ENCODE measurements around the gene PDZD8.
"Not testable (repeated sequence)": the region's sequence is repeated elsewhere in the genome, so short reads cannot be mapped to it uniquely, and the experiment has no call there.

The PDZD8 gene

GRCh38 chr10:117348236-117348635 lies 27.0 kb downstream of the PDZD8 start:
- no peak for FAIRE-seq

GRCh38 chr10:117346574-117346973 lies 28.7 kb downstream of the PDZD8 start:
- no peak for FAIRE-seq

- FAIRE-seq: no peak
Observed at GRCh38 chr10:117345143-117345542, 30.1 kb downstream of the PDZD8 start.

GRCh38 chr10:117342641-117343040 lies 32.6 kb downstream of the PDZD8 start:
- FAIRE-seq: no peak

GRCh38 chr10:117341061-117341460 lies 34.2 kb downstream of the PDZD8 start:
- no peak for FAIRE-seq

- no peak for FAIRE-seq
Observed at GRCh38 chr10:117339979-117340378, 35.3 kb downstream of the PDZD8 start.

- FAIRE-seq: no peak
Observed at GRCh38 chr10:117339578-117339977, 35.7 kb downstream of the PDZD8 start.

- no peak for FAIRE-seq
Observed at GRCh38 chr10:117334926-117335325, 40.3 kb downstream of the PDZD8 start.

GRCh38 chr10:117334066-117334465 lies 41.2 kb downstream of the PDZD8 start:
- no peak for FAIRE-seq

GRCh38 chr10:117327262-117327661 lies 48.0 kb downstream of the PDZD8 start:
- FAIRE-seq: no peak

GRCh38 chr10:117324367-117324766 lies 50.9 kb downstream of the PDZD8 start:
- FAIRE-seq: no peak

- FAIRE-seq: no peak
Observed at GRCh38 chr10:117322260-117322659, 53.0 kb downstream of the PDZD8 start.

GRCh38 chr10:117320050-117320665 lies 55.1 kb downstream of the PDZD8 start:
- peak; percentile 92 for FAIRE-seq

GRCh38 chr10:117318909-117319308 lies 56.3 kb downstream of the PDZD8 start:
- peak; percentile 90 for FAIRE-seq

GRCh38 chr10:117316701-117317100 lies 58.5 kb downstream of the PDZD8 start:
- FAIRE-seq: no peak

- no peak for FAIRE-seq
Observed at GRCh38 chr10:117313641-117314040, 61.6 kb downstream of the PDZD8 start.

- FAIRE-seq: no peak
Observed at GRCh38 chr10:117312430-117312829, 62.8 kb downstream of the PDZD8 start.

- FAIRE-seq: no peak
Observed at GRCh38 chr10:117311261-117311660, 64.0 kb downstream of the PDZD8 start.

GRCh38 chr10:117306674-117307073 lies 68.6 kb downstream of the PDZD8 start:
- FAIRE-seq: peak; percentile 50

- not testable (repeated sequence) for FAIRE-seq
Observed at GRCh38 chr10:117303451-117303850, 71.8 kb downstream of the PDZD8 start.

- no peak for FAIRE-seq
Observed at GRCh38 chr10:117300671-117301070, 74.6 kb downstream of the PDZD8 start.

- no peak for FAIRE-seq
Observed at GRCh38 chr10:117299435-117299834, 75.8 kb downstream of the PDZD8 start.

- no peak for FAIRE-seq
Observed at GRCh38 chr10:117298219-117298618, 77.0 kb downstream of the PDZD8 start.

GRCh38 chr10:117294735-117295134 lies 80.5 kb downstream of the PDZD8 start:
- FAIRE-seq: no peak

GRCh38 chr10:117294039-117294645 lies 81.1 kb downstream of the PDZD8 start:
- FAIRE-seq: no peak

All from endometrium (tissue), 2 donors.